ENCODE measurements around the gene BIN2. TPM values are rescaled to one million over a fixed set of nuclear protein-coding genes. Genes with fewer than 3 reads are reported as not detected.
A peak's percentile ranks its signal among the peaks of the same experiment; 100 is the strongest.

The BIN2 gene
- total RNA-seq, 1 experiment from 2014 or later, result not detected

- H3K4me1 ChIP-seq (ENCODE audit: insufficient read depth, low read length), result peaks cover 11% of the 10 kb centered on the region; the same call in 1 of the 2 replicates
- peak overlapping the region; percentile 37 for H3K18ac ChIP-seq (ENCODE audit: insufficient read length, low read depth, low read length)
- WGBS (ENCODE audit: extremely low coverage, insufficient read length, low lambda C conversion rate), result 100% methylated on average over 1 of the region's 4 CpGs
- H3K79me1 ChIP-seq (ENCODE audit: insufficient read depth, low read depth, low read length, poor library complexity, severe bottlenecking), result no peaks in the 10 kb centered on the region
- Mint-ChIP-seq H3K4me3 (no peak overlapping the region), H3K27me3 (ENCODE audit: low read depth) (no peaks in the 10 kb centered on the region), H3K27ac (peak overlapping the region; percentile 71 to 99 (median 73); a peak in 5 of 7 replicates), H3K4me1 (peaks cover 39 to 53% of the 10 kb centered on the region in 2 experiments), H3K36me3 (ENCODE audit: insufficient read depth in 1 of 3, low read depth in 3 of 3) (peaks cover 0 to 4% (median 0%) of the 10 kb centered on the region in 3 experiments; a peak in 3 of 7 replicates), H3K9me3 (no peaks in the 10 kb centered on the region)
- H3K9ac ChIP-seq (ENCODE audit: extremely low read depth, insufficient read length, low read length), result no peak overlapping the region
- no peaks in the 10 kb centered on the region for H3K79me2 ChIP-seq (ENCODE audit: insufficient read depth, low read length)
- no peak overlapping the region for H2BK120ac ChIP-seq (ENCODE audit: low read depth, low read length, poor library complexity, severe bottlenecking)
- H4K20me1 ChIP-seq (ENCODE audit: control insufficient read depth, insufficient read depth, insufficient read length), result no peaks in the 10 kb centered on the region
- H2BK5ac ChIP-seq (ENCODE audit: insufficient read length, low read length), result no peak overlapping the region
- H3K14ac ChIP-seq (ENCODE audit: insufficient read depth, low read length), result no peak overlapping the region
- no peak overlapping the region for H4K5ac ChIP-seq (ENCODE audit: insufficient read length, low read depth, low read length)
- H3K27me3 ChIP-seq (ENCODE audit: insufficient read depth, low read length), result no peaks in the 10 kb centered on the region
- no peaks in the 10 kb centered on the region for H3K9me3 ChIP-seq (ENCODE audit: control insufficient read depth, low read depth, low read length)
- H3K23me2 ChIP-seq (ENCODE audit: insufficient read length, low read depth, low read length, poor library complexity, severe bottlenecking), result no peaks in the 10 kb centered on the region
- no peak overlapping the region for H4K91ac ChIP-seq (ENCODE audit: insufficient read length, low read depth, low read length)
- H3T11ph ChIP-seq (ENCODE audit: low read length), result no peak overlapping the region
- H2BK15ac ChIP-seq (ENCODE audit: low read depth, low read length), result no peak overlapping the region
- no peak for DNase-seq
- H2BK12ac ChIP-seq (ENCODE audit: insufficient read length, low read depth, low read length), result no peak overlapping the region
- H3K56ac ChIP-seq (ENCODE audit: insufficient read length, low read depth, low read length), result no peak overlapping the region
- no peak overlapping the region for H2AK5ac ChIP-seq (ENCODE audit: insufficient read length, low read length)
- TF ChIP-seq CTCF (conservative IDR thresholded peaks at IDR 0.05), result no peak
- H4K8ac ChIP-seq (replicated peaks; ENCODE audit: insufficient read length, low read depth, low read length), result no peak overlapping the region
- no peak overlapping the region for H3K23ac ChIP-seq (ENCODE audit: insufficient read length, low read depth, low read length)
- no peak overlapping the region for H3K4me2 ChIP-seq (ENCODE audit: insufficient read depth, insufficient read length, low read length)
- no peak overlapping the region for H3K27ac ChIP-seq (ENCODE audit: insufficient read length, low read depth, low read length)
- no peak overlapping the region for H3K4ac ChIP-seq (ENCODE audit: low read depth, low read length)
- peak overlapping the region; percentile 84 for H2BK20ac ChIP-seq (ENCODE audit: low read depth, low read length, poor library complexity, severe bottlenecking)
- no peak overlapping the region for H2AFZ ChIP-seq (ENCODE audit: low read length)
Observed at GRCh38 chr12:51320311-51320694, 3.7 kb downstream of the BIN2 start.
